GM12892 (cell line): ENCODE results near the gene COL19A1.

Experiments
- POLR2A ChIP-seq: IDR thresholded peaks from 2 replicates; pipeline ENCODE4 v1.6.1; 2011; ENCODE audit warnings: low read depth, low read length, control low read depth
- POLR2AphosphoS5 ChIP-seq: IDR thresholded peaks from 2 replicates; pipeline ENCODE4 v1.6.1; 2011; ENCODE audit warnings: low read depth, low read length, control low read depth

DNA sequence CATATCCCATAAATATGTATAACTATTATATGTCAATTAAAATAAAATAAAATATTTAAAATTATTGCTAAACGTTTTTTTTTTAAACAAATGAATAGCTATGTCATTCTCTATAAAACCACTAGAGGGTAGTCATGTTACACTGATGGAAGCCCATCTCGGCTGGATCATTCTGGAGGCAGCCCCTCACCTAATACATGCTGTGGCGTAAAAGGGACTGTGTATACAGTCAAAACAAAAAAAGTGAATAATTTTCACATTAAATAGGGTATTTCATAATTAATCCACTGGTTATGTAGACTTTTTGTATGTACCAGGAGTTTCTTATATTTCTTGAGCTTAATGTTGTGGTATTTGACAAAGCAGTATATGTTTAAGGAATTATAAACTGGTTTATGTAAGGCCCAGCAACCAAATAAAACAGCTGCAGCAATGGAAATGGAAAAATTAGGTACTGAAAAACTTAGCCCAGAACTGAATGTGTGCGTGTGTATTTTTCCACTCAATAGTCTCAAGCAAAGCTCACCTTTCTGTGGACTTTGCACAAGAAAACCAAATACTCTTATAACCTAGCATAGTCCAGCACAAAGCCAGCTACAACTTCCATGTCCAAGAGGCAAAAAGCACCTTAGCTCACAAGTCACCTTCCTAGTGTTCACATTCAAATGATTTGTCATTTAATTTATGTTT lies 354.8 kb downstream of the COL19A1 start:
- TF ChIP-seq POLR2A, result no peak
- TF ChIP-seq POLR2AphosphoS5, result no peak
